Measurements from ENCODE around the gene NR3C1. TPM values are rescaled to one million over a fixed set of nuclear protein-coding genes. Genes with fewer than 3 reads are reported as not detected.

NR3C1 gene
- total RNA-seq, 1 donor from 2014 or later = 0.17 TPM

- TF ChIP-seq EZH2 (IDR thresholded peaks at IDR 0.05) (no peak), CTCF (IDR thresholded peaks at IDR 0.05) (no peak), EZH2phosphoT487 (IDR thresholded peaks at IDR 0.05) (no peak)
- Histone ChIP-seq H3K9ac (no peak overlapping the region), H3K79me2 (ENCODE audit: low read depth) (no peaks in the 10 kb centered on the region), H3K4me3 (no peak overlapping the region), H3K27ac (no peak overlapping the region), H3K9me3 (ENCODE audit: low read depth) (no peaks in the 10 kb centered on the region), H3K27me3 (no peaks in the 10 kb centered on the region), H3K4me1 (no peaks in the 10 kb centered on the region), H2AFZ (replicated peaks) (no peak overlapping the region), H3K36me3 (no peaks in the 10 kb centered on the region), H4K20me1 (ENCODE audit: low read depth) (no peaks in the 10 kb centered on the region), H3K4me2 (no peak overlapping the region), H3F3A (ENCODE audit: low read depth) (no peaks in the 10 kb centered on the region)
- Mint-ChIP-seq H3K9me3 (no peaks in the 10 kb centered on the region), H3K27me3 (ENCODE audit: insufficient read depth, low read depth) (no peaks in the 10 kb centered on the region), H3K4me1 (no peaks in the 10 kb centered on the region), H3K27ac (no peak overlapping the region), H3K4me3 (no peak overlapping the region), H3K36me3 (no peaks in the 10 kb centered on the region)
- DNase-seq (ENCODE audit: low spot score) = no peak
These were observed 31.2 kb downstream of the NR3C1 start for GRCh38 chr5:143372187-143372829.

- Mint-ChIP-seq H3K27me3 (ENCODE audit: insufficient read depth, low read depth) (no peaks in the 10 kb centered on the region), H3K4me1 (no peaks in the 10 kb centered on the region), H3K36me3 (no peaks in the 10 kb centered on the region), H3K4me3 (no peak overlapping the region), H3K9me3 (no peaks in the 10 kb centered on the region), H3K27ac (no peak overlapping the region)
- Histone ChIP-seq H3K4me2 (no peak overlapping the region), H2AFZ (replicated peaks) (no peak overlapping the region), H3K4me3 (no peak overlapping the region), H3K9me3 (ENCODE audit: low read depth) (no peaks in the 10 kb centered on the region), H3K36me3 (no peaks in the 10 kb centered on the region), H3F3A (ENCODE audit: low read depth) (no peaks in the 10 kb centered on the region), H4K20me1 (ENCODE audit: low read depth) (no peaks in the 10 kb centered on the region), H3K9ac (no peak overlapping the region), H3K4me1 (no peaks in the 10 kb centered on the region), H3K79me2 (ENCODE audit: low read depth) (no peaks in the 10 kb centered on the region), H3K27me3 (no peaks in the 10 kb centered on the region), H3K27ac (no peak overlapping the region)
- DNase-seq (ENCODE audit: low spot score) = no peak
- no peak for TF ChIP-seq CTCF (IDR thresholded peaks at IDR 0.05)
- TF ChIP-seq EZH2 (IDR thresholded peaks at IDR 0.05) = no peak
- no peak for TF ChIP-seq EZH2phosphoT487 (IDR thresholded peaks at IDR 0.05)
These were observed 33.0 kb downstream of the NR3C1 start for GRCh38 chr5:143370440-143370839.

- Mint-ChIP-seq H3K36me3 (no peaks in the 10 kb centered on the region), H3K27me3 (ENCODE audit: insufficient read depth, low read depth) (no peaks in the 10 kb centered on the region), H3K4me3 (no peak overlapping the region), H3K27ac (no peak overlapping the region), H3K4me1 (no peaks in the 10 kb centered on the region), H3K9me3 (no peaks in the 10 kb centered on the region)
- Histone ChIP-seq H3K79me2 (ENCODE audit: low read depth) (no peaks in the 10 kb centered on the region), H2AFZ (replicated peaks) (peak overlapping the region; percentile 6), H3K27ac (no peak overlapping the region), H3K4me2 (no peak overlapping the region), H3K27me3 (no peaks in the 10 kb centered on the region), H3K9ac (no peak overlapping the region), H4K20me1 (ENCODE audit: low read depth) (no peaks in the 10 kb centered on the region), H3K4me3 (no peak overlapping the region), H3K4me1 (peaks cover 3% of the 10 kb centered on the region), H3F3A (ENCODE audit: low read depth) (no peaks in the 10 kb centered on the region), H3K36me3 (no peaks in the 10 kb centered on the region), H3K9me3 (ENCODE audit: low read depth) (no peaks in the 10 kb centered on the region)
- no peak for DNase-seq (ENCODE audit: low spot score)
- no peak for TF ChIP-seq EZH2phosphoT487 (IDR thresholded peaks at IDR 0.05)
- no peak for TF ChIP-seq CTCF (IDR thresholded peaks at IDR 0.05)
- no peak for TF ChIP-seq EZH2 (IDR thresholded peaks at IDR 0.05)
These were observed 39.4 kb downstream of the NR3C1 start for GRCh38 chr5:143364061-143364460.

All from neural progenitor cell (in vitro differentiated cells).